HCT116 (cell line): ENCODE results near the gene EPHA10. TPM values are rescaled to one million over a fixed set of nuclear protein-coding genes. Genes with fewer than 3 reads are reported as not detected.

Experiments used
- ATAC-seq: fragments of 200-7000 bp; cut with Tn5 transposase; 2 replicates; pipeline ENCODE4 v1.9.1; 2020; ENCODE audit warnings: mild to moderate bottlenecking, moderate library complexity
- BruUV-seq: library from RNA; stranded (reverse); fragments of 400-500 nt; replicated peaks from 2 replicates; lab custom pipeline; 2021; lab: Mats Ljungman, UMichigan
- CTCF ChIA-PET: fragments of 300-600 bp; sonication (Branson Sonifier 250); formaldehyde crosslinking; loops from one replicate; lab custom pipeline; 2021; ENCODE audit warnings: antibody characterized with exemption; lab: Charles Lee
- POLR2A ChIA-PET: fragments of 300-600, 350-600 bp; sonication (Branson Sonifier 250); formaldehyde crosslinking; loops from one replicate; lab custom pipeline; 2021; ENCODE audit warnings: antibody characterized with exemption; lab: Charles Lee
- RAD21 ChIA-PET, 2 experiments: fragments of 300-600 bp; sonication (Branson Sonifier 250); formaldehyde crosslinking; loops; one replicate each; lab custom pipeline; 2023; ENCODE audit warnings: low total read pairs in 2 of 2; ENCODE audit not compliant: uncharacterized antibody in 2 of 2, unreplicated experiment in 2 of 2, low non-redundant PET in 1 of 2; lab: Charles Lee
- DNase-seq: peaks from one replicate; pipeline ENCODE4 v3.0.0-alpha.2; 2010; ENCODE audit warnings: low read depth, low spot score
- H2AFZ ChIP-seq: fragments of 200-600 bp; shearing (Covaris generic), sonication (generic); 2 replicates; pipeline ENCODE4 v1.6.1; 2017; ENCODE audit warnings: low read depth, mixed run types, mixed read lengths, antibody characterized with exemption, low read length; ENCODE audit not compliant: poor library complexity, severe bottlenecking
- H3K27ac ChIP-seq: 2 replicates; pipeline ENCODE4 v1.5.1; 2012; ENCODE audit warnings: low read depth, low read length
- H3K27me3 ChIP-seq: fragments of 200-600 bp; sonication (generic); 2 replicates; pipeline ENCODE4 v1.6.1; 2016; ENCODE audit warnings: mixed run types, low read length, mixed read lengths; ENCODE audit not compliant: insufficient read depth
- H3K36me3 ChIP-seq, 2 experiments: fragments of 200-500 bp in 1 of 2; fragments of 200-600 bp in 1 of 2; sonication (Bioruptor generic) in 1 of 2; sonication (generic) in 1 of 2; 2 replicates each; pipeline versions ENCODE4 v1.5.1 to v1.6.1; 2014 to 2016; ENCODE audit warnings: low read length in 2 of 2, inconsistent platforms in 1 of 2, mixed read lengths in 1 of 2, mixed run types in 1 of 2; ENCODE audit not compliant: insufficient read depth in 2 of 2, control insufficient read depth in 1 of 2
- H3K4me1 ChIP-seq, 2 experiments: fragments of 200-600 bp in 1 of 2; sonication (generic) in 1 of 2; 2 replicates each; pipeline versions ENCODE4 v1.5.1 to v1.6.1; 2012 to 2017; ENCODE audit warnings: low read length in 2 of 2, inconsistent platforms in 1 of 2, mild to moderate bottlenecking in 1 of 2, mixed read lengths in 1 of 2, mixed run types in 1 of 2, moderate library complexity in 1 of 2; ENCODE audit not compliant: insufficient read depth in 2 of 2, control insufficient read depth in 1 of 2
- H3K4me2 ChIP-seq: fragments of 200-600 bp; sonication (generic); 2 replicates; pipeline ENCODE4 v1.6.1; 2017; ENCODE audit warnings: mixed run types, low read length, mixed read lengths
- H3K4me3 ChIP-seq, 2 experiments: fragments of 200-600 bp in 1 of 2; sonication (generic) in 1 of 2; replicated peaks in 1 of 2; 2 replicates each; pipeline ENCODE4 v1.5.1; 2011 to 2016; ENCODE audit warnings: low read length in 2 of 2, control low read depth in 1 of 2, low read depth in 1 of 2, mild to moderate bottlenecking in 1 of 2, mixed read lengths in 1 of 2, mixed run types in 1 of 2
- H3K79me2 ChIP-seq: fragments of 200-600 bp; sonication (generic); 2 replicates; pipeline ENCODE4 v1.6.1; 2017; ENCODE audit warnings: mild to moderate bottlenecking, mixed run types, low read length, moderate library complexity, mixed read lengths; ENCODE audit not compliant: insufficient read depth
- H3K9ac ChIP-seq: fragments of 200-600 bp; sonication (generic); 2 replicates; pipeline ENCODE4 v1.6.1; 2016; ENCODE audit warnings: low read length, mixed read lengths
- H3K9me2 ChIP-seq: fragments of 200-600 bp; sonication (generic), shearing (Covaris generic); 2 replicates; pipeline ENCODE4 v1.6.1; 2017; ENCODE audit warnings: mixed run types, mild to moderate bottlenecking, moderate library complexity; ENCODE audit not compliant: insufficient read depth
- H3K9me3 ChIP-seq, 2 experiments: fragments of 200-500 bp in 1 of 2; fragments of 200-600 bp in 1 of 2; sonication (Bioruptor generic) in 1 of 2; sonication (generic) in 1 of 2; 2 replicates each; pipeline ENCODE4 v1.6.1; 2014 to 2017; ENCODE audit warnings: low read length in 2 of 2, mixed read lengths in 2 of 2, inconsistent platforms in 1 of 2, low read depth in 1 of 2, mild to moderate bottlenecking in 1 of 2, mixed run types in 1 of 2, moderate library complexity in 1 of 2; ENCODE audit not compliant: control insufficient read depth in 1 of 2, insufficient read depth in 1 of 2
- H4K20me1 ChIP-seq: fragments of 200-600 bp; sonication (generic), shearing (Covaris generic); 2 replicates; pipeline ENCODE4 v1.6.1; 2017; ENCODE audit warnings: mixed run types, mild to moderate bottlenecking, moderate library complexity; ENCODE audit not compliant: insufficient read depth
- CBX3 ChIP-seq: IDR thresholded peaks from 2 replicates; pipeline ENCODE4 v1.6.1; 2012; ENCODE audit warnings: low read depth
- CEBPB ChIP-seq: IDR thresholded peaks from 2 replicates; pipeline ENCODE4 v1.6.1; 2012; ENCODE audit warnings: low read depth
- EGR1 ChIP-seq: IDR thresholded peaks from 2 replicates; pipeline ENCODE4 v1.6.1; 2012; ENCODE audit warnings: low read depth
- EZH2phosphoT487 ChIP-seq: fragments of 200-600 bp; IDR thresholded peaks from 2 replicates; pipeline ENCODE4 v1.6.1; 2018; ENCODE audit warnings: antibody characterized with exemption, borderline replicate concordance
- FOSL1 ChIP-seq: IDR thresholded peaks from 2 replicates; pipeline ENCODE4 v1.6.1; 2012; ENCODE audit warnings: low read depth
- RAD21 ChIP-seq: IDR thresholded peaks from 2 replicates; pipeline ENCODE4 v1.6.1; 2012; ENCODE audit warnings: low read depth, mild to moderate bottlenecking
- REST ChIP-seq: IDR thresholded peaks from 2 replicates; pipeline ENCODE4 v1.6.1; 2012; ENCODE audit warnings: low read depth
- SIN3A ChIP-seq: IDR thresholded peaks from 2 replicates; pipeline ENCODE4 v1.6.1; 2012; ENCODE audit warnings: low read depth
- SRF ChIP-seq: IDR thresholded peaks from 2 replicates; pipeline ENCODE4 v1.6.1; 2012; ENCODE audit warnings: low read depth
- ZBTB33 ChIP-seq: IDR thresholded peaks from 2 replicates; pipeline ENCODE4 v1.6.1; 2011; ENCODE audit warnings: mild to moderate bottlenecking, low read length, moderate library complexity; ENCODE audit not compliant: insufficient replicate concordance; ENCODE audit errors: extremely low read depth
- ZFX ChIP-seq: fragments of 450-650 bp; IDR thresholded peaks from 2 replicates; pipeline ENCODE4 v1.6.1; 2017
- intact Hi-C: fragments of 100-400 bp; cut with micrococcal nuclease; formaldehyde crosslinking; loops from 2 replicates; pipeline ENCODE4 v1.10.0; 2022
- total RNA-seq: library from RNA; stranded (reverse); gene quantifications from one replicate; pipeline ENCODE4 v1.2.1, GENCODE V29; 2021; ENCODE audit not compliant: unreplicated experiment

EPHA10 gene
- total RNA-seq, 1 experiment from 2014 or later = 6.5 TPM

GRCh38 chr1:37680933-37681332, 84.0 kb downstream of the EPHA10 start:
- H3K9me2 ChIP-seq = no peaks in the 10 kb centered on the region
- H3K4me1 ChIP-seq = no peaks in the 10 kb centered on the region
- no peak overlapping the region for H3K4me2 ChIP-seq
- ChIA-PET POLR2A (interaction anchor here (1.2 kb wide), 1 partner anchor 78 kb away, joined by 3 read pairs; no protein-coding TSS in a partner anchor), CTCF (interaction anchor here (1.7 to 1.8 kb wide), 2 partner anchors 9 to 78 kb away, joined by 5 to 10 read pairs; a partner anchor contains a TSS), RAD21 (no interaction called here)
- no peak overlapping the region for H3K4me3 ChIP-seq
- no peak for ATAC-seq
- intact Hi-C loops = loop anchor here (10.0 kb wide), 1 partner anchor 1106 kb away; no protein-coding TSS in a partner anchor
- no peaks in the 10 kb centered on the region for H4K20me1 ChIP-seq
- BruUV-seq = no TSS peak
- H3K27ac ChIP-seq = no peak overlapping the region
- H3K36me3 ChIP-seq = peaks cover 18 to 19% of the 10 kb centered on the region in 2 experiments
- no peaks in the 10 kb centered on the region for H3K27me3 ChIP-seq
- H3K9ac ChIP-seq = no peak overlapping the region
- no peak overlapping the region for H2AFZ ChIP-seq
- no peaks in the 10 kb centered on the region for H3K9me3 ChIP-seq
- H3K79me2 ChIP-seq = no peaks in the 10 kb centered on the region
- DNase-seq = no peak
- no peak for TF ChIP-seq CEBPB

GRCh38 chr1:37677808-37678207, 87.1 kb downstream of the EPHA10 start:
- no peak for DNase-seq
- Histone ChIP-seq H3K4me3 (no peak overlapping the region), H3K27me3 (peaks cover 2% of the 10 kb centered on the region; the same call in 1 of the 2 replicates), H3K4me2 (no peak overlapping the region), H4K20me1 (no peaks in the 10 kb centered on the region), H3K9me2 (no peaks in the 10 kb centered on the region), H3K9ac (no peak overlapping the region), H3K36me3 (peaks cover 3 to 4% of the 10 kb centered on the region in 2 experiments; a peak in 3 of 4 replicates), H3K9me3 (no peaks in the 10 kb centered on the region), H3K27ac (no peak overlapping the region), H2AFZ (no peak overlapping the region), H3K4me1 (no peaks in the 10 kb centered on the region; a peak in 1 of 4 replicates), H3K79me2 (no peaks in the 10 kb centered on the region)
- BruUV-seq = no TSS peak
- no peak for ATAC-seq
- ChIA-PET CTCF (no interaction called here), RAD21 (no interaction called here), POLR2A (no interaction called here)
- TF ChIP-seq EGR1 (no peak), SIN3A (no peak), ZFX (no peak), SRF (no peak), FOSL1 (no peak), ZBTB33 (no peak), CBX3 (no peak), RAD21 (no peak), REST (no peak), EZH2phosphoT487 (no peak)
- intact Hi-C loops = no loop called here
